CMK (cell line): Measurements from ENCODE around the gene NBPF4.
"Not testable (repeated sequence)": the region's sequence is repeated elsewhere in the genome, so short reads cannot be mapped to it uniquely, and the experiment has no call there.

Experiments
- DNase-seq: peaks from one replicate; pipeline ENCODE4 v3.0.0-alpha.2; 2010; ENCODE audit warnings: low read depth

The NBPF4 gene

DNA sequence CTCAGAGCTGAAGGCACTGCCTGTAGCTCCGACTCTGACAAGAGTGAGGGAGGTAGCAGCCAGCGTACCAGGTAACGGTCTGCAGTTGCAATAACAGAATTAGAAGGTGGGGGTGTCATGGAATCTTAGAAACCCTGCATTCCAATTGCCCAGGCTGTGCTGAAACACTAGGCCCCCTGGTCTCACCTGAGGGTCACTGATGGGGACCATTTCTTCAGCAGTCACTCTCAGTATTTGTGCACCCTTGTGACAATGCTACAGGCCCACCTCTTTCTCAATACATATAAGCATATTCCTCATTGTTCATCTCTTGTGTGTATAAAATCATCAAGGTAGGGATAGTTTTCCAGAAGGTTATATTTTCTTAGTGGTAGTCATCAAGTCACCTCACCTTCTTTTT lies at the start of gene NBPF4:
TSS of gene NBPF4 (minus strand) at position 101 of the 400 bp plus-strand sequence. CDS start 315 bp downstream, outside the sequence.
- DNase-seq: not testable (repeated sequence)

GRCh38 chr1:108282528-108283257 lies 38.8 kb upstream of the NBPF4 start:
- not testable (repeated sequence) for DNase-seq

DNA sequence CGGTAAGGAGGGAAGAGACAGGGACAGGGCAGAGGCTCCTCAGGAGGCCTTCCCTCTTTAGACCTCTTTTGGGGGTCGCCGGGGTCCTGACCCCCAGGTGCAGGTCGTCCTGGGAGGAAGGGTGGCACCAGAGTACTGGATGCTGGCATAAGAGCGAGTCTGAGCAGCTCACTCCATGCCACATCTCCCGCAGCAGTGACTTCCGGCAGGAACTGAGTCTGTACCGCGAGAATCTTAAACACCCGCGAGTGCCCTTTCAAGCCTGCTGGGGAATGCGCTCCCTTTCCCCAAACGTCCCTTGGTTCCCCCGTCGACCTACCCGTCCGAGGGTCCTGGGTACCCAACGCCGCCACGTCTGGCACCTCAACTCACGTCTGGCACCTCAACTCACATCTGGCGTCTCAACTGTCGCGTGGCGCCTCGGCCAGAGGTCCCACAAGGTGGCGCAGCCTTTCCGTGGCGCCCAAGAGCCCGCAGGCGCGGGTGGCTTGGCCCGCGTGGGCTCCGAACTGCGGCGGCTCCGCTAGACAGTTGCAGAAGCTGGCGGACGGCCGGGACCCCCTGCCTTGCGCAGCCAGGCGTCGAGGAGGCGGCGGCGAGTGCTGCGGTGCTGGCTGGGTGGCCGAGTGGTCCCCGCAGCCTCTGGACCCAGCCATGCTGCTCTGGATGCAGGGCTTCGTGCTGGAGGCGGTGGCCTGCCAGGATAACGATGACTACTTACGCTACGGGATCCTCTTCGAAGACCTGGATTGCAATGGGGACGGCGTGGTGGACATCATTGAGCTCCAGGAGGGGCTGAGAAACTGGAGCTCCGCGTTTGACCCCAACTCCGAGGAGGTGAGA lies 28.8 kb upstream of the NBPF4 start:
- not testable (repeated sequence) for DNase-seq

DNA sequence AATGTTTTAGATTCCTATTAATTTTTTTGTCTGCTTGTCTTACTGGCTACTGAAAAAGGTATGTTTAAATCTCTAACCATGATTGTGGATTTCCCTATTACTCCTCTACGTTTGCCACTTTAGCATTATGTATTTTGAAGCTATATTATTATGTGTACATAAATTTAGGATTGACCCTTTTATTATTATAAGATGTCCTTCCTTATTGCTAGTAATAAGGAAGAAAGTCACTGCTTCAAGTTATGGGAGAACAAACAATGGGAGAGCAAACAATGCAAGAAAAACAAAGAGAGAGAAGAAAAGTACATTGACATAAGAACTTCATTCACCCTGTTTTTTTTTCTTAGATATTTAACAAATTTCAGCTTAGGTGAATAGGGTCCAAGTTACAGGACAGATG lies 23.2 kb upstream of the NBPF4 start:
- DNase-seq: not testable (repeated sequence)

DNA sequence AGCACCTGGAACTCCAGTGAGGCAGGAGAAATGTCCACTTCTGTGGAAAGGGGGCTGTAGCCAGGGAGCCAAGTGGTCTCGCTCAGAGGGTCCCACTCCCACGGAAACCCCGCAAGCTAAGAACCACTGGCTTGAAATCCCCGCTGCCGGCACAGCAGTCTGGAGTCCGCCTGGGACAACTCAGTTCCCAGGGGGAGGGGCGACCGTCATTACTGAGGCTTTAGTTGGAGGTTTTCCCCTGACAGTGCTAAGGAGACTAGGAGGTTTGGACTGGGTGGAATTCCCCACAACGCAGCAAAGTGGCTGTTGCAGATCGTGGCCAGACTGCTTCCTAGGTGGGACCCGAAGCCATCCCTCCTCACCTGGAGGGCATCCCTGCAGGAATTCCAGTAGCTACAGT lies 18.1 kb upstream of the NBPF4 start:
- not testable (repeated sequence) for DNase-seq

DNA sequence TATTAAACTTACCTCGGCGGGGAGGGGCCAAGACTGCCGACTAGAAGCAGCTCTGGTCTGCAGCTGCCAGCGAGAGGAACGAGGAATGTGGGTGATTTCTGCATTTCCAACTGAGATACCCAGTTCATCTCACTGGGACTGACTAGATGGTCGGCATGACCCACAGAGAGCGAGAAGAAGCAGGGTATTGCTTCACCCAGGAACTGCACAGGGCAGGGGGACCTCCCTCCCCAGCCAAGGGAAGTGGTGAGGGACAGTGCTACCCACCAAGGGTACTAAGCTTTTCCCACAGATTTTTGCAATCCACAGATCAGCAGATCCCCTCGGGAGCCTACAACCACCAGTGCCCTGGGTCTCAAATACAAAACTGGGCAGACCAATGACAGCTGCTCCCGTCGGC lies 17.6 kb upstream of the NBPF4 start:
- not testable (repeated sequence) for DNase-seq

GRCh38 chr1:108260578-108261259 lies 16.8 kb upstream of the NBPF4 start:
- DNase-seq: not testable (repeated sequence)

DNA sequence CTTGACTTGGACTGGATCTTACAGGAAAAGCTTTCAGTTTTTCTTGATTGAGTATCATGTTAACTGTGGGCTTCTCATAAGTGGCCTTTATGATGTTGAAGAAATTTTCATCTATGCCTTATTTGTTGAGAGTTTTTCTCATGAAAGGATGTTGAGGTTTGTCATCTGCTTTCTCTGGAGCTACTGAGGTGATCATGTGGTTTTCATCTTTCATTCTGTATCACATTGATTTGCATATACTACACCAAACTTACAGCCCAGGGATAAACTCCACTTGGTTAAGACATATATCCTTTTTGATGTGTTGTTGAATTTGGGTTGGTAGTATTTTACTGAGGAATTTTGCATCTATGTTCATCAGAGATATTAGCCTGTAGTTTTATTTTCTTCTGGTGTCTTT lies 11.6 kb upstream of the NBPF4 start:
- DNase-seq: not testable (repeated sequence)

DNA sequence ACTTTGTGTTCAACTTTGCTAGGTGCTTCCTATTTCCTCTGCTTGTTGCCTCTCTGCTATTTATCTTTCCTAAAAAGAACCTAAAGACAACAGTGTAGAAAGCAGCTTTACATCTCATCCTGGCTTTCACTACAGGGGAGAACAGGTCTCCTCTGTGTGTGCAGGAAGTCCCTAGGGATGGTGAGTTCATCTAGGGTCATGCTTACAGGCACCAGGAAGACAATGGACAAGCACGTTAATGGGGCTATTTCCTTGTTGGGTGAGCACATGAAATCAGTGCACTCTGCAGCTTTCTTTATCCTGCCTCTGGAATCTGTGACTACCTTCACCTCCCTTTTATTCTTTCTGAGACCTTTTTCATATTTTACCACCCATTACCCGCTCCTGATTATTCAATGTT lies 4.5 kb downstream of the NBPF4 start:
- not testable (repeated sequence) for DNase-seq

DNA sequence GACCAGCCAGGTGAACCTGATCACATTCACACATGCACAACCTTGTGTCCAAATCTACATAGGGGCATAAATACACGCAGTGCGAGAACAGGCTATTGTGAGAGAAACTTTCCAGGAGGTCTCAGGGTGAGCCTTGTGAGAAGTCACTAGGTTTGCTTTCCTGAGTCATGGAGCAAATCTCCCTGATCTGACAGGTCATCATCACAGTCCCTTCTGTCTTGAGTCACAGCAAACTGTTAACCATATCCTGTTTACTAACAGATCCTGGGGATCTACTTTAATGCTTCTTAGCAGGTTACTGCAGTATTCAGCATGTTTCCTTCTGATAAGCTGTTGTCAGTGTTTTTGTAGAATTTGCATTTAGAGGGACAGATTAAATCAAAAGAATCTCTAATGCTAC lies 8.6 kb downstream of the NBPF4 start:
- DNase-seq: not testable (repeated sequence)

DNA sequence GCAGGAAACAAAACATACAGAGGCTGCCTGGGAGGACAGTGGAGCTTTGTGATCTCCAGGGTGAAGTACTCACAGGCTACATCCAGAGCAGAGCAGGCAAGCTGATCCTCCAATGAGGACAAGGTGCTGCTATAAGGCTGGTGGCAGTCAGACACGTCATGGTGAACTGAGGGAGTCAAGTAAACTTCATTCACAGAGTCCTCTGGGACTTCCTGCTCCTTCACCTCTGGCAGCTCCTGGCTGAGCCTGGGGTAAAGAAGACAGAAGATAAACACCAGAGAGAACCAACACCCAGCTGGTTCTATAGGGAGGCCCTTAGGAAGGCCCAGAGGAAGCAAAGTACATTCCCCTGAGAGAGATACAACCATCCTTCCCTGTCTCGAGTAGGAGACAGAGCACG lies 11.7 kb downstream of the NBPF4 start:
- not testable (repeated sequence) for DNase-seq

GRCh38 chr1:108229976-108230375 lies 13.9 kb downstream of the NBPF4 start:
- not testable (repeated sequence) for DNase-seq

GRCh38 chr1:108227772-108228171 lies 16.1 kb downstream of the NBPF4 start:
- DNase-seq: not testable (repeated sequence)

GRCh38 chr1:108226855-108227254 lies 17.0 kb downstream of the NBPF4 start:
- DNase-seq: not testable (repeated sequence)

- DNase-seq: not testable (repeated sequence)
Measured at GRCh38 chr1:108223226-108223625, 20.6 kb downstream of the NBPF4 start.

DNA sequence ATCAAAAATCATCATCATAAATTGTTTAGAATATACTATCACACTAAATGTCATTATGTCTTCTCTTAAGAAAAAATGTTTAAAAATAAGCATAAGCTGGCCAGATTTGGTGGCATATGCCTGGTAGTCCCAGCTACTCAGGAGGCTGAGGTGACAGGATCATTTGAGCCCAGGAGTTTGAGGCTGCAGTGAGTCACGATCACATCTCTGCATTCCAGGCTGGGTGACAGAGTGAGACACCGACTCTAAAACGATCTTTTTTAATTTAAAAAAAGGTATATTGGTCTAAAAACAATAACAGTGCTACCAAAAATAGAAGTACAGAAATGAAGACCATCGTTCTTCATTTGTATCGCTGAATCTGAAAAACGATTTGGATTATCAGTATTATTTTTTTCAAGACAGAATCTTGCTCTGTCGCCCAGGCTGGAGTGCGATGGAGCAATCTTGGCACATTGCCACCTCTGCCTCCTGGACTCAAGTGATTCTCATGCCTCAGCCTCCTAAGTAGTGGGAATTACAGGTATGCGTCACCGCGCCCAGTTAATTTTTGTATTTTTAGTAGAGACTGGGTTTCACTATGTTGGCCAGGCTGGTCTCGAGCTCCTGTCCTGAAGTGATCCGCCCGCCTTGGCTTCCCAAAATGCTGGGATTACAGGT lies 26.2 kb downstream of the NBPF4 start:
- DNase-seq: not testable (repeated sequence)

GRCh38 chr1:108217007-108217406 lies 26.9 kb downstream of the NBPF4 start:
- DNase-seq: not testable (repeated sequence)

- not testable (repeated sequence) for DNase-seq
Measured at GRCh38 chr1:108216028-108216890, 27.6 kb downstream of the NBPF4 start.

- not testable (repeated sequence) for DNase-seq
Measured at GRCh38 chr1:108214641-108215465, 29.0 kb downstream of the NBPF4 start.

- no peak for DNase-seq
Measured at GRCh38 chr1:108211014-108211413, 32.9 kb downstream of the NBPF4 start.
